ENCODE results near the gene VWF.

Gene VWF

DNA sequence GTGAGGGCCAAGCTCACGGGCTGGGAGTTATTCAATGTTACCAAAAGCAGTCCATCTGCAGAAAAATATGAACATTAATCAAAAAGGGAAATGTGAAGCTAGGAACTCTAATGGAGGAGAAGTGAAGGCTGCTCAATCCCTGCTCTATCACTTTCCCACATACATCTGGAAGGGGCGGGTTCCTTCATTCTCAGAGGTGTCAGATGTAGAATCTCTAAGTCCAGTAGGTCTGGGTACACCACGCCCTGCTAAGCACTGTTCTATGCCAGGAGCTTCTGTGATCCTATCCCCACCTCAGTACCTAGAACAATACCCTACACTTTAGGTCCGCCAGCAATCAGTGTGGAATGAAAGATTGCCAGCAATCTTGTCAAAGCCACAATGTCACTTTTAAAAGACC is 142.4 kb downstream of the VWF start:
- DNase-seq (ENCODE audit: low read depth) = no peak

- DNase-seq (ENCODE audit: low read depth) = no peak
These were observed 146.9 kb downstream of the VWF start for GRCh38 chr12:5977556-5977955.

- no peak for DNase-seq (ENCODE audit: low read depth)
These were observed 147.8 kb downstream of the VWF start for GRCh38 chr12:5976711-5977110.

- no peak for DNase-seq (ENCODE audit: low read depth)
These were observed 148.3 kb downstream of the VWF start for GRCh38 chr12:5976196-5976595.

- DNase-seq (ENCODE audit: low read depth) = no peak
These were observed 150.9 kb downstream of the VWF start for GRCh38 chr12:5973461-5974115.

DNA sequence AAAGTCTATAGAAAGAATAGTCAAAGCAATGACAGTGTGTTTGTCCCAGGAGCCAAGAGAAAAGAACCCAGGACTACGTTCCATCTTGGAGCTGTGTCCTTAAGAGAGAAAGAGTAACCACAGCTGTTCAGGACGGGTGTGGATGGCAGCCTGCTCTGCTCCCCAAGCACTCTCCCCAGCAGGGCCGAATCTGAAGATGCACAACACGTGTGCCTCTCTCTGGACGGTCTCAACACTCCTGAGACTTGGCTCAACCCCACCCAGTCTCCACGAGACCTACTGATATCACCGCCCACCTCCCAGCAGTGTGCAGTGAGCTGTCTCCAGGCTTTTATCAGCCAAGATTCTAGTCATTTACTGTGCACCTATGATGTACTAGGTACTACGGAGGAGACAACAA is 152.1 kb downstream of the VWF start:
- no peak for DNase-seq (ENCODE audit: low read depth)

DNA sequence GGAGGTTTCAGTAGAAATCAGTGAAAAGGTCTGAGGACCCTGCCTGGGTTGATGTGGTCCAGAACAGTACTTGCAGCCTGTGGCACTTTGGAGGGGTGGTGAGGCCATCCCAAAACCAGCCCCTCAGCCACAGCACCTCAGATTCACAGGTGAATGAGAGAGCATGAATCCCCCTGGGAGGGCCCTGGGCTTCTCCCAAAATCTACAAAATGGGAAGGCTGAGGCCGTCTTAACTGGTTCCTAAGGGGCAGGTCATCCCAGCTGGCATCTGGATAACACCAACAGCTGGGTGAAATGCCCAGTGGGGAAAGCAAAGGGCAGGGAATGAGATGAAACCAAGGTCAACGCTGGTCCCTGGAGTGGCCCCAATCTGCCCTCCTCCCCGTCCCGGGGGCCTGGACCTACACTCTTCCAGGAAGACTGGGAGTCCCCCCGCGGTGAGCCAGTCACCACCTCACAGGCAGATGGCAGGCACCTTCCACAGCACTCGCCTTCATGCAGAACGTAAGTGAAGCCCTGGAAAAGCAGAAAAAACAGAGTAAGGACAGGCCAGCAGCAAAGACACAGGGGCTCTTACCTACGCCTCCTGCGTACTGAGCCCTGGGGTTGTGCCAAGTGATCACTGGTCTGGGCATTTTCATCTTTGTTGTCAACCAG is 153.1 kb downstream of the VWF start:
- DNase-seq (ENCODE audit: low read depth) = no peak

- DNase-seq (ENCODE audit: low read depth) = no peak
These were observed 154.3 kb downstream of the VWF start for GRCh38 chr12:5969974-5970690.

DNA sequence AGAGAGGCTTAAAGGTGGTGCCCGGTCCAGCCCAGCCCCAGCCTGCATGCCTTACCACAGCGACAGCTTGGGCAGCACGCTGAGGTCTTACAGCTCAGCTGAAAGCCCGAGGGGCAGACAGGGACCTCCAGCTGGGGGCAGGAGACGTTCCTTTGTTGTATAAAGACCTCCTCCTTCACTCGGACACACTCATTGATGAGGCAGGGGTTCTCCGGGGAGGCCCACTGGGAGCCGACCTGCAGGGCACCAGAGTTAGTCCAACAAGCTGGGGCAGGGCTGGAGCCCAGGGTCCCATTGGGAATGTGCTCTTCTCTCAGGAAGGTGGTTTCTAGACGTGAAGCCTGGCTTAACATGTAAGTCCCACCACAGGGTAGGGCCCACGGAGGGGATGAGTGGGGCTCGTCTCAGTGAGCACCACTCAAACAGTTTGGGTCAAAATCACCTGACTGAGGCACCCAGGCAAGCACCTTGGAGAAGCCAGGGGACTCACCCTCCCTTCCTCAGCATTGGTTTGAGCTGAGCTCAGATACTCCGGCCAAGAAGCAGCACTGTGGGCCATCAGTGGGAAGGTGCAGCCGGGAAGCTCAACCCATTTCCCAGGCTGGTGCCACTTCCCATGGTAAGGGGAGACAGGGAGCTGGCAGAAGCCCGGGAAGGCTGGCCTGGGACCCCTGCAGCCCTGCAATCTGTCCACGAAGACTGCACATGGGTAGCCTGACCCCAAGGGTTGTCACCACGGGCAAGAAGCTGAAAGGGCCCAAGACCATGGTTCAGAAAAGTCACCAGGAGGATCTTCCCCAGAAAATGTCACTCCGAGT is 155.1 kb downstream of the VWF start:
- DNase-seq (ENCODE audit: low read depth) = no peak

DNA sequence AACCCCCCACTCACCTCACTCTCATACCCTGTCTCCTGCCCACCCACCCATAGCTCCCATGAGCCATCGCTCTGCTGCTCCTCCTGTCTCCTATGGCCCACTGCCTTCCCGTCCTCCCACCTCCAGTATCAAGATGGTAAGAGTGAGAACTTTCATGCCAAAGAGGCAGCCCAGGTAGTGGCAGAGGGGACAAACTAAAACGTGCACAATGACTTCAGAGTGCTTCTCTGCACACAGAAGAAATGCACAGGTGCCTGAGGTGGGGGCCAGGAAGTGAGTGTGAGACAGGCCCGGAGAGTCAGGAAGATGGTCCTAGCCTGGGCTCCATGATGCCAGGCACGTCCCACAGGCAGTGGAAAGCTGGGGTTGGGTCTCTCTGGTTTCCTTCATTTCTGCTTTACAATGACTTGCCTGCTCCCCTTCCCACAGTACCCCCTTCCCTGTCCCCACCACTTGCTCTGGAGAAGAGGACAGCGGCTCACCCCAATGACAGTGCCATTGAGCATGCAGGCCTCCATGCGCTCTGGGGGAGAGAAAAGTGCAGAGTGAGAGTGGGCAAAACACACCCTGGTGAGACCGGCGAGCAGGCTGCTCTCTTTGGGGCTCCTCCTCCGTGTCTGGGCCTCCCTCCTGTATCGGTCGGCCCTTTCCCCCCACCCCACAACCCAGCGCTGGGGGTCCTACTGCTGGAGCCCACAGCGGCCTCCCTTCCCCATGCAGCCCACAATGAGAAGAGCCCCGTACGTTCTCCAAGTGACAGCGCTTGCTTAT is 156.6 kb downstream of the VWF start:
- DNase-seq (ENCODE audit: low read depth) = no peak

GRCh38 chr12:5966486-5967095 is 157.9 kb downstream of the VWF start:
- DNase-seq (ENCODE audit: low read depth) = no peak

GRCh38 chr12:5965950-5966383 is 158.5 kb downstream of the VWF start:
- DNase-seq (ENCODE audit: low read depth) = no peak

- DNase-seq (ENCODE audit: low read depth) = no peak
These were observed 159.3 kb downstream of the VWF start for GRCh38 chr12:5964913-5965900.

- DNase-seq (ENCODE audit: low read depth) = no peak
These were observed 161.0 kb downstream of the VWF start for GRCh38 chr12:5963515-5963914.

- no peak for DNase-seq (ENCODE audit: low read depth)
These were observed 163.7 kb downstream of the VWF start for GRCh38 chr12:5960783-5961182.

- DNase-seq (ENCODE audit: low read depth) = no peak
These were observed 167.5 kb downstream of the VWF start for GRCh38 chr12:5956987-5957386.

GRCh38 chr12:5954661-5955060 is 169.8 kb downstream of the VWF start:
- no peak for DNase-seq (ENCODE audit: low read depth)

DNA sequence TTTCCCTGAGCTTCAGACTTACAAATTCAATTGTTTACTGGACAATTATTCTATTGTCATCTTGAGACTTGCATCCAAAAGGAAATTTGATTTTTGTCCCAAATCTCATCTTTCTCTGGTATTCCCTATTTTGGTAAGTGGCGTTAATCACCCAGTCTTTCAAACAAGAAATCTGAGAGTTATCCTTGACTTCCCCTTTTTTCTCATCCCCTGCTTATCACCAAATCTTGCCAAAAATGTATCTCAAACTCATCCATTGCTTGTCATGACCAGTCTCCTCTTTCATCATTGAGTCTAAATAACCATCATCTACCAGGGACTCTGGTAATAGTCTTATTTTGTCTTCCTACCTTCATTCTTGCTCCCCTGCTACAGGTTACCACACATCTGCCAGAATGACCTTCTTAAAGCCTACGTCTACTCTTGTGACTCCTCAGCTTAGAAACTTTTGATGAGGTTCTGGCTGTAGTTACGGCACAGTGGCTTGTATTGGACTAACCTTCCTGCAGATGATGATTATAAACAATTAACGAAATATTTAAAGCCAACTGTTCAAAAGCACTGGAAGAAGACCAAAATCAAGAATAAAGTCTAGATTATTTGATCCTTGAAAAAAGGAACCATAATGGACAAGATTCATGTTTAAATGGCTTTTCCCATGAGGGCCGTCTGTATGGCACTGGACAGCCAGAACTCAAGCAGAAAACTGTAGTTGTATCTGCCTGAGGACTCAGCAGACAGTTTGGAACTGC is 170.5 kb downstream of the VWF start:
- DNase-seq (ENCODE audit: low read depth) = no peak

DNA sequence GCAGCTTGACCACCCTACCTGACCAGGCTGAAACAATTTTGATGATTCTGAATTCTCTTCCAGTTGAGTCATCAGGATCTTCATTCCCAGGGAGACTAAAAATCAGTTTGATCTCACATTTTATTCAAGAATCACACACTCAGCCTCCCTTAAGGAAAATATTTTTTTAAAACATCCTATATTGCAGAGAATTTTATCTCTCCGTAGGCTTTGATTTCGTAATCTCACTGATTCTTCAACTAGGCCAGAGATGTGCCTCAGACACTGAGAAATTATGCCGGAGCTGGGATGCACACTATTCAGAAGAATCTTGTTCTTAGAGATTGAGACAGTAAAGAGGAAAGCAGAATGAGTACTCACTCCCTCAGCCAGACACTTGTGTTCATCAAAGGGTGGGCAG is 172.4 kb downstream of the VWF start:
- DNase-seq (ENCODE audit: low read depth) = no peak

Measured in GM04503 (cell line).